SK-N-SH (cell line): ENCODE data around the gene CAMK2D. TPM values are rescaled to one million over a fixed set of nuclear protein-coding genes. Genes with fewer than 3 reads are reported as not detected.

Source experiments
- CTCF ChIA-PET: fragments of 300-600, 350-600 bp; formaldehyde crosslinking; extraction: SDS; loops from one replicate; lab custom pipeline; 2021; lab: Yijun Ruan, JAX
- POLR2A ChIA-PET: fragments of 350-600 bp; sonication (Branson Sonifier 250); formaldehyde crosslinking; extraction: SDS; loops from one replicate; lab custom pipeline; 2020; ENCODE audit warnings: antibody characterized with exemption, inconsistent platforms; lab: Yijun Ruan, JAX
- DNase-seq: peaks from one replicate; pipeline ENCODE4 v3.0.0; 2012
- H2AFZ ChIP-seq: fragments of 200-600 bp; sonication (generic); 2 replicates; pipeline ENCODE4 v1.8.1; 2016; ENCODE audit warnings: antibody characterized with exemption, mild to moderate bottlenecking, low read depth
- H3F3A ChIP-seq: fragments of 200-600 bp; sonication (generic); replicated peaks from 2 replicates; pipeline ENCODE3; 2016; ENCODE audit warnings: antibody characterized with exemption, mild to moderate bottlenecking; ENCODE audit not compliant: insufficient read depth
- H3K27ac ChIP-seq, 2 experiments: fragments of 200-500 bp in 1 of 2; fragments of 200-600 bp in 1 of 2; sonication (Bioruptor generic) in 1 of 2; sonication (generic), shearing (Covaris generic) in 1 of 2; 2 replicates each; pipeline versions ENCODE4 v1.5.1 to v1.6.1; 2014 to 2016; ENCODE audit warnings: low read depth in 2 of 2, inconsistent platforms in 1 of 2, low read length in 1 of 2, mild to moderate bottlenecking in 1 of 2, mixed read lengths in 1 of 2
- H3K27me3 ChIP-seq: fragments of 200-600 bp; sonication (generic), shearing (Covaris generic); 2 replicates; pipeline ENCODE4 v1.6.1; 2016; ENCODE audit warnings: mixed run types; ENCODE audit not compliant: insufficient read depth
- H3K36me3 ChIP-seq, 2 experiments: fragments of 200-500 bp in 1 of 2; fragments of 200-600 bp in 1 of 2; sonication (Bioruptor generic) in 1 of 2; sonication (generic) in 1 of 2; replicated peaks in 1 of 2; 2 replicates each; pipeline versions ENCODE3 to v1.5.1; 2014 to 2016; ENCODE audit warnings: low read length in 1 of 2, mild to moderate bottlenecking in 1 of 2; ENCODE audit not compliant: insufficient read depth in 2 of 2, control insufficient read depth in 1 of 2
- H3K4me1 ChIP-seq, 2 experiments: fragments of 200-500 bp in 1 of 2; fragments of 200-600 bp in 1 of 2; sonication (Bioruptor generic) in 1 of 2; sonication (generic), shearing (Covaris generic) in 1 of 2; 2 replicates each; pipeline versions ENCODE4 v1.5.1 to v1.6.1; 2014 to 2016; ENCODE audit warnings: low read depth in 1 of 2, low read length in 1 of 2, mixed run types in 1 of 2; ENCODE audit not compliant: insufficient read depth in 2 of 2, control insufficient read depth in 1 of 2
- H3K4me2 ChIP-seq: fragments of 200-600 bp; sonication (generic), shearing (Covaris generic); 2 replicates; pipeline ENCODE4 v1.6.1; 2017; ENCODE audit warnings: mixed run types
- H3K4me3 ChIP-seq, 2 experiments: fragments of 200-500 bp in 1 of 2; fragments of 200-600 bp in 1 of 2; sonication (Bioruptor generic) in 1 of 2; sonication (generic), shearing (Covaris generic) in 1 of 2; 2 replicates each; pipeline versions ENCODE4 v1.5.1 to v1.8.1; 2014 to 2016; ENCODE audit warnings: low read depth in 2 of 2, inconsistent platforms in 1 of 2, low read length in 1 of 2, mild to moderate bottlenecking in 1 of 2, mixed read lengths in 1 of 2, moderate library complexity in 1 of 2
- H3K79me2 ChIP-seq: fragments of 200-600 bp; sonication (generic); 2 replicates; pipeline ENCODE4 v1.8.1; 2017; ENCODE audit warnings: mild to moderate bottlenecking; ENCODE audit not compliant: insufficient read depth
- H3K9ac ChIP-seq: fragments of 200-600 bp; sonication (generic); 2 replicates; pipeline ENCODE4 v1.6.1; 2017; ENCODE audit warnings: mixed run types
- H3K9me2 ChIP-seq: fragments of 200-600 bp; sonication (generic); 2 replicates; pipeline ENCODE4 v1.6.1; 2017; ENCODE audit warnings: mixed run types
- H3K9me3 ChIP-seq: fragments of 200-600 bp; sonication (generic); 2 replicates; pipeline ENCODE4 v1.6.1; 2017; ENCODE audit warnings: mixed run types, mild to moderate bottlenecking, moderate library complexity
- H4K20me1 ChIP-seq: fragments of 200-600 bp; sonication (generic); 2 replicates; pipeline ENCODE4 v1.6.1; 2017; ENCODE audit warnings: mild to moderate bottlenecking, mixed run types; ENCODE audit not compliant: insufficient read depth
- FOSL2 ChIP-seq: IDR thresholded peaks from 2 replicates; pipeline ENCODE4 v1.4.0; 2012; ENCODE audit warnings: low read depth, mild to moderate bottlenecking, moderate library complexity, borderline replicate concordance
- GATA2 ChIP-seq: sonication (generic); formaldehyde crosslinking; IDR thresholded peaks from 2 replicates; pipeline ENCODE4 v1.5.0; 2020; ENCODE audit warnings: mild to moderate bottlenecking, missing genetic modification reagents
- JUND ChIP-seq: IDR thresholded peaks from 2 replicates; pipeline ENCODE4 v1.4.0; 2012
- MXI1 ChIP-seq: IDR thresholded peaks from 2 replicates; pipeline ENCODE4 v1.6.1; 2012; ENCODE audit warnings: mild to moderate bottlenecking, low read depth, low read length, improper control_type of control experiment
- NFIC ChIP-seq: IDR thresholded peaks from 2 replicates; pipeline ENCODE4 v1.4.0; 2012; ENCODE audit warnings: borderline replicate concordance
- NRF1 ChIP-seq: IDR thresholded peaks from 2 replicates; pipeline ENCODE4 v1.6.1; 2012; ENCODE audit warnings: low read depth, mild to moderate bottlenecking, low read length
- POLR2AphosphoS5 ChIP-seq: IDR thresholded peaks from 2 replicates; pipeline ENCODE4 v1.6.1; 2012; ENCODE audit warnings: low read depth, low read length
- RAD21 ChIP-seq: IDR thresholded peaks from 2 replicates; pipeline ENCODE4 v1.6.1; 2012; ENCODE audit warnings: mild to moderate bottlenecking, low read length
- SIN3A ChIP-seq: IDR thresholded peaks from 2 replicates; pipeline ENCODE4 v1.6.1; 2012; ENCODE audit warnings: low read depth, mild to moderate bottlenecking, low read length, moderate library complexity, borderline replicate concordance
- TAF1 ChIP-seq: IDR thresholded peaks from 2 replicates; pipeline ENCODE4 v1.6.1; 2012; ENCODE audit warnings: low read depth, mild to moderate bottlenecking, low read length, moderate library complexity, borderline replicate concordance
- TCF12 ChIP-seq: IDR thresholded peaks from 2 replicates; pipeline ENCODE4 v1.4.0; 2012
- WGBS: methylation state at CpG from one replicate; pipeline ENCODE4 v1.1.6; 2017; ENCODE audit warnings: low lambda C conversion rate; 5-methylcytosine and 5-hydroxymethylcytosine counted together
- polyA plus RNA-seq, 3 experiments: library from polyadenylated mRNA; depleted of rRNA; stranded (reverse); fragments of >200 nt; gene quantifications; 2 replicates each; pipeline ENCODE4 v1.2.3, GENCODE V29; 2012
- TF ChIP-seq, protein P1 (sequence below): IDR thresholded peaks from 2 replicates; pipeline ENCODE4 v1.4.0; 2012; ENCODE audit warnings: low read depth, borderline replicate concordance
- TF ChIP-seq, protein P2 (sequence below): fragments of 150-350 bp; IDR thresholded peaks from 2 replicates; pipeline ENCODE4 v1.6.1; 2017; ENCODE audit warnings: antibody characterized with exemption, low read length, low read depth, borderline replicate concordance
- TF ChIP-seq, protein P3 (sequence below): fragments of 200-600 bp; sonication (generic); IDR thresholded peaks from 2 replicates; pipeline ENCODE4 v1.6.1; 2017; ENCODE audit warnings: antibody characterized with exemption, mild to moderate bottlenecking, moderate library complexity

The CAMK2D gene
- polyA plus RNA-seq, 1 of the 3 experiments (the other 2 are of a cell fraction): 17.0 TPM

DNA sequence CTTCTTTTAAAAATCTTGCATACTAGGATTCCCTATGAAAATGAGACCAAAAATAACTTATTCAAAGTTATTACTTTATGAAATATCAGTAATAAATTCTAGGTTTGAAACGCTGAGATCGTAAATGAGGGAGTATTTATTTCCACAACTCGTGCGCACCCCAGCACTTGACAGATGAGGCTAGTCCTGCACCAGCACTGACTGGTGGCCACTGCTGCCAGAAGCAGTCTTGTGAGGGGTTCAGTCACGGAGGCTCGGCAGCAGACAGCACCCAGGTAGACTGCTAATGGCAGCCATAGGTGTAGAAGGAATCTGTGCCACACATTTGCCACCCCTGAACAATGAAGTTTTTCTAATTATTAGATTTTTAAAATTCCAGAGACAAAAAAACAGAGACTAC, 248.7 kb downstream of the CAMK2D start:
- 97% methylated on average over 6 of the region's 6 CpGs for WGBS
- Histone ChIP-seq H3F3A (no peaks in the 10 kb centered on the region), H3K36me3 (peaks cover 55 to 70% of the 10 kb centered on the region in 2 experiments), H3K27ac (no peak overlapping the region), H3K4me2 (no peak overlapping the region), H3K4me1 (no peaks in the 10 kb centered on the region), H3K79me2 (no peaks in the 10 kb centered on the region), H3K27me3 (no peaks in the 10 kb centered on the region), H3K9ac (no peak overlapping the region), H3K9me2 (no peaks in the 10 kb centered on the region)
- CTCF ChIA-PET: no interaction called here
- POLR2A ChIA-PET: no interaction called here
- DNase-seq: no peak
- TF ChIP-seq RAD21 (no peak), NRF1 (no peak), TCF12 (no peak), TAF1 (no peak), MXI1 (no peak), JUND (no peak)
- TF ChIP-seq, all 33 proteins: peak for 0
- no peak overlapping the region for H2AFZ ChIP-seq
- H3K9me3 ChIP-seq: no peaks in the 10 kb centered on the region
- H3K4me3 ChIP-seq: no peak overlapping the region
- H4K20me1 ChIP-seq: no peaks in the 10 kb centered on the region

DNA sequence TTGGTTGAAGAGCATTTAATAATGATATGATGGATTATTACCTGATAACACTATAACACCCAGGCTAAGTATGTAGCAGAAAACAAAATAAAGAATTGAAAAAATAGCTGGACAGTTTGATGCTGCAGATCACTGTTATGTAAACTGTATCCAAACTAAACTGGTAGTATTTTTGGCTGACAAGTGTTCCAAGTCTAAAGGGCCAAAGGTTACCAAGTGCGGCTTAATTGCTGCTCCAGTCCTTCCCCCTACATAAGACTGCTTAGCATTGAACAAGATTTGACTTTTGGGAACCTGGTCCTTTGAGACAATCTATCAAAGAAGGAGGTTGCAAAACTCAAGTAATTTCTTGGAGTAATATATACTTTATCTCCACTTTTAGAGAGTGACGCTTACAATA, 249.6 kb downstream of the CAMK2D start:
- no peak overlapping the region for H3K9ac ChIP-seq
- TF ChIP-seq TCF12: no peak
- TF ChIP-seq GATA2: no peak
- TF ChIP-seq, protein P1, sequence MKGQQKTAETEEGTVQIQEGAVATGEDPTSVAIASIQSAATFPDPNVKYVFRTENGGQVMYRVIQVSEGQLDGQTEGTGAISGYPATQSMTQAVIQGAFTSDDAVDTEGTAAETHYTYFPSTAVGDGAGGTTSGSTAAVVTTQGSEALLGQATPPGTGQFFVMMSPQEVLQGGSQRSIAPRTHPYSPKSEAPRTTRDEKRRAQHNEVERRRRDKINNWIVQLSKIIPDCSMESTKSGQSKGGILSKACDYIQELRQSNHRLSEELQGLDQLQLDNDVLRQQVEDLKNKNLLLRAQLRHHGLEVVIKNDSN: no peak
- TF ChIP-seq POLR2AphosphoS5: no peak
- no peak for TF ChIP-seq NFIC
- TF ChIP-seq MXI1: no peak
- TF ChIP-seq FOSL2: no peak
- TF ChIP-seq, protein P2, sequence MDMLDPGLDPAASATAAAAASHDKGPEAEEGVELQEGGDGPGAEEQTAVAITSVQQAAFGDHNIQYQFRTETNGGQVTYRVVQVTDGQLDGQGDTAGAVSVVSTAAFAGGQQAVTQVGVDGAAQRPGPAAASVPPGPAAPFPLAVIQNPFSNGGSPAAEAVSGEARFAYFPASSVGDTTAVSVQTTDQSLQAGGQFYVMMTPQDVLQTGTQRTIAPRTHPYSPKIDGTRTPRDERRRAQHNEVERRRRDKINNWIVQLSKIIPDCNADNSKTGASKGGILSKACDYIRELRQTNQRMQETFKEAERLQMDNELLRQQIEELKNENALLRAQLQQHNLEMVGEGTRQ: no peak
- TF ChIP-seq, protein P3, sequence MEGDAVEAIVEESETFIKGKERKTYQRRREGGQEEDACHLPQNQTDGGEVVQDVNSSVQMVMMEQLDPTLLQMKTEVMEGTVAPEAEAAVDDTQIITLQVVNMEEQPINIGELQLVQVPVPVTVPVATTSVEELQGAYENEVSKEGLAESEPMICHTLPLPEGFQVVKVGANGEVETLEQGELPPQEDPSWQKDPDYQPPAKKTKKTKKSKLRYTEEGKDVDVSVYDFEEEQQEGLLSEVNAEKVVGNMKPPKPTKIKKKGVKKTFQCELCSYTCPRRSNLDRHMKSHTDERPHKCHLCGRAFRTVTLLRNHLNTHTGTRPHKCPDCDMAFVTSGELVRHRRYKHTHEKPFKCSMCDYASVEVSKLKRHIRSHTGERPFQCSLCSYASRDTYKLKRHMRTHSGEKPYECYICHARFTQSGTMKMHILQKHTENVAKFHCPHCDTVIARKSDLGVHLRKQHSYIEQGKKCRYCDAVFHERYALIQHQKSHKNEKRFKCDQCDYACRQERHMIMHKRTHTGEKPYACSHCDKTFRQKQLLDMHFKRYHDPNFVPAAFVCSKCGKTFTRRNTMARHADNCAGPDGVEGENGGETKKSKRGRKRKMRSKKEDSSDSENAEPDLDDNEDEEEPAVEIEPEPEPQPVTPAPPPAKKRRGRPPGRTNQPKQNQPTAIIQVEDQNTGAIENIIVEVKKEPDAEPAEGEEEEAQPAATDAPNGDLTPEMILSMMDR: no peak
- TF ChIP-seq SIN3A: no peak
- H3F3A ChIP-seq: no peaks in the 10 kb centered on the region
- no peaks in the 10 kb centered on the region for H3K9me3 ChIP-seq
- 100% methylated on average over 2 of the region's 2 CpGs for WGBS
- H3K79me2 ChIP-seq: no peaks in the 10 kb centered on the region
- H3K4me2 ChIP-seq: no peak overlapping the region
- POLR2A ChIA-PET: no interaction called here
- no peak for DNase-seq
- H3K9me2 ChIP-seq: no peaks in the 10 kb centered on the region
- H3K4me1 ChIP-seq: no peaks in the 10 kb centered on the region
- no peaks in the 10 kb centered on the region for H3K27me3 ChIP-seq
- no peak overlapping the region for H3K4me3 ChIP-seq
- H2AFZ ChIP-seq: no peak overlapping the region
- H3K27ac ChIP-seq: no peak overlapping the region
- H4K20me1 ChIP-seq: no peaks in the 10 kb centered on the region
- H3K36me3 ChIP-seq: peaks cover 46 to 72% of the 10 kb centered on the region in 2 experiments
- CTCF ChIA-PET: no interaction called here
